Astrocyte (in vitro differentiated cells and primary cell): ENCODE measurements around the gene ENPP7. TPM values are rescaled to one million over a fixed set of nuclear protein-coding genes. Genes with fewer than 3 reads are reported as not detected.

Source experiments
- DNase-seq: peaks from one replicate; pipeline ENCODE4 v3.0.0-alpha.2; 2010; ENCODE audit warnings: low read depth
- FAIRE-seq: peaks from 2 replicates; lab custom pipeline; 2011; peaks lifted over from hg19 to GRCh38; lab: Jason Lieb, UNC
- H2AFZ ChIP-seq: 2 replicates; pipeline ENCODE4 v1.6.0; 2012; ENCODE audit warnings: low read depth, low read length, inconsistent platforms
- H3K27ac ChIP-seq: 2 replicates; pipeline ENCODE4 v1.5.1; 2011; ENCODE audit warnings: low read depth, low read length, inconsistent platforms
- H3K27me3 ChIP-seq: 2 replicates; pipeline ENCODE4 v1.6.0; 2011; ENCODE audit warnings: low read length, inconsistent platforms; ENCODE audit not compliant: insufficient read depth
- H3K36me3 ChIP-seq: 2 replicates; pipeline ENCODE4 v1.5.1; 2011; ENCODE audit warnings: low read length, inconsistent platforms; ENCODE audit not compliant: insufficient read depth
- H3K4me1 ChIP-seq: 2 replicates; pipeline ENCODE4 v1.5.1; 2011; ENCODE audit warnings: low read length, inconsistent platforms; ENCODE audit not compliant: insufficient read depth
- H3K4me2 ChIP-seq: 2 replicates; pipeline ENCODE4 v1.6.0; 2012; ENCODE audit warnings: low read length, inconsistent platforms
- H3K4me3 ChIP-seq: 2 replicates; pipeline ENCODE4 v1.5.1; 2011; ENCODE audit warnings: low read depth, mild to moderate bottlenecking, low read length, inconsistent platforms; ENCODE audit not compliant: insufficient read depth
- H3K79me2 ChIP-seq: 2 replicates; pipeline ENCODE4 v1.6.0; 2012; ENCODE audit warnings: mild to moderate bottlenecking, low read length, inconsistent platforms; ENCODE audit not compliant: insufficient read depth
- H3K9ac ChIP-seq: 2 replicates; pipeline ENCODE4 v1.6.0; 2012; ENCODE audit warnings: mild to moderate bottlenecking, low read length, inconsistent platforms
- H3K9me3 ChIP-seq: 2 replicates; pipeline ENCODE4 v1.5.1; 2012; ENCODE audit warnings: low read depth, mild to moderate bottlenecking, low read length, inconsistent platforms; ENCODE audit not compliant: insufficient read depth
- H4K20me1 ChIP-seq: 2 replicates; pipeline ENCODE4 v1.6.0; 2012; ENCODE audit warnings: low read length, inconsistent platforms; ENCODE audit not compliant: insufficient read depth
- H3K27ac Mint-ChIP-seq: one replicate; pipeline ENCODE4 v1.8.0; 2021; ENCODE audit warnings: mild to moderate bottlenecking, mixed read lengths; ENCODE audit not compliant: unreplicated experiment
- H3K27me3 Mint-ChIP-seq: one replicate; pipeline ENCODE4 v1.8.0; 2021; ENCODE audit warnings: low read depth, mixed read lengths; ENCODE audit not compliant: unreplicated experiment
- H3K36me3 Mint-ChIP-seq: one replicate; pipeline ENCODE4 v1.8.0; 2021; ENCODE audit warnings: low read depth, mixed read lengths; ENCODE audit not compliant: unreplicated experiment
- H3K4me1 Mint-ChIP-seq: one replicate; pipeline ENCODE4 v1.8.0; 2021; ENCODE audit warnings: low read depth, mixed read lengths; ENCODE audit not compliant: unreplicated experiment
- H3K4me3 Mint-ChIP-seq: one replicate; pipeline ENCODE4 v1.8.0; 2021; ENCODE audit warnings: mild to moderate bottlenecking, moderate library complexity, mixed read lengths; ENCODE audit not compliant: unreplicated experiment
- H3K9me3 Mint-ChIP-seq: one replicate; pipeline ENCODE4 v1.8.0; 2021; ENCODE audit warnings: mild to moderate bottlenecking, mixed read lengths; ENCODE audit not compliant: unreplicated experiment
- CTCF ChIP-seq: IDR thresholded peaks from 2 replicates; pipeline ENCODE4 v1.5.1; 2011; ENCODE audit warnings: low read depth, mild to moderate bottlenecking, inconsistent platforms, low read length, moderate library complexity; ENCODE audit not compliant: insufficient read depth
- EZH2 ChIP-seq: IDR thresholded peaks from 2 replicates; pipeline ENCODE4 v1.6.1; 2012; ENCODE audit warnings: mild to moderate bottlenecking, low read length, inconsistent platforms; ENCODE audit not compliant: insufficient read depth
- total RNA-seq: library from RNA; stranded (reverse); gene quantifications from 2 replicates; pipeline ENCODE4 v1.2.1, GENCODE V29; 2021

ENPP7 gene
- total RNA-seq, 1 donor from 2014 or later: not detected

- TF ChIP-seq CTCF: no peak
- TF ChIP-seq EZH2: no peak
- Histone ChIP-seq H3K27ac (no peak overlapping the region), H3K36me3 (peaks cover 3% of the 10 kb centered on the region), H3K4me2 (no peak overlapping the region), H3K4me3 (no peak overlapping the region), H2AFZ (no peak overlapping the region), H3K9me3 (no peaks in the 10 kb centered on the region), H3K9ac (no peak overlapping the region), H3K79me2 (no peaks in the 10 kb centered on the region), H4K20me1 (peaks cover 5% of the 10 kb centered on the region), H3K4me1 (no peaks in the 10 kb centered on the region), H3K27me3 (peaks cover 19% of the 10 kb centered on the region)
- H3K9me3 Mint-ChIP-seq: no peaks in the 10 kb centered on the region
- no peak overlapping the region for H3K4me3 Mint-ChIP-seq
- FAIRE-seq: no peak
- H3K4me1 Mint-ChIP-seq: peaks cover 2% of the 10 kb centered on the region
- no peak overlapping the region for H3K27ac Mint-ChIP-seq
- H3K36me3 Mint-ChIP-seq: peaks cover 21% of the 10 kb centered on the region
- peaks cover 60% of the 10 kb centered on the region for H3K27me3 Mint-ChIP-seq
- no peak for DNase-seq
Measured at GRCh38 chr17:79784353-79785016, 53.7 kb downstream of the ENPP7 start.

GRCh38 chr17:79785017-79785899 lies 54.5 kb downstream of the ENPP7 start:
- Mint-ChIP-seq H3K9me3 (no peaks in the 10 kb centered on the region), H3K27ac (no peak overlapping the region), H3K36me3 (peaks cover 16% of the 10 kb centered on the region), H3K27me3 (peaks cover 54% of the 10 kb centered on the region), H3K4me1 (peaks cover 2% of the 10 kb centered on the region), H3K4me3 (no peak overlapping the region)
- no peak overlapping the region for H3K9ac ChIP-seq
- no peak for FAIRE-seq
- no peak overlapping the region for H3K4me2 ChIP-seq
- no peak for DNase-seq
- no peaks in the 10 kb centered on the region for H3K4me1 ChIP-seq
- no peak overlapping the region for H3K4me3 ChIP-seq
- H3K27me3 ChIP-seq: peaks cover 25% of the 10 kb centered on the region
- no peak overlapping the region for H3K27ac ChIP-seq
- H2AFZ ChIP-seq: no peak overlapping the region
- no peaks in the 10 kb centered on the region for H3K9me3 ChIP-seq
- H3K79me2 ChIP-seq: no peaks in the 10 kb centered on the region
- no peaks in the 10 kb centered on the region for H4K20me1 ChIP-seq
- TF ChIP-seq EZH2 (no peak), CTCF (no peak)
- peaks cover 3% of the 10 kb centered on the region for H3K36me3 ChIP-seq
